IPS-NIHi7 (cell line): Measurements from ENCODE around the gene XPO6.
"Not testable (repeated sequence)": the region's sequence is repeated elsewhere in the genome, so short reads cannot be mapped to it uniquely, and the experiment has no call there.

ENCODE experiments used
- DNase-seq: peaks from one replicate; pipeline ENCODE4 v3.0.0; 2012; ENCODE audit warnings: mixed read lengths; ENCODE audit errors: extremely low spot score

Gene XPO6

DNA sequence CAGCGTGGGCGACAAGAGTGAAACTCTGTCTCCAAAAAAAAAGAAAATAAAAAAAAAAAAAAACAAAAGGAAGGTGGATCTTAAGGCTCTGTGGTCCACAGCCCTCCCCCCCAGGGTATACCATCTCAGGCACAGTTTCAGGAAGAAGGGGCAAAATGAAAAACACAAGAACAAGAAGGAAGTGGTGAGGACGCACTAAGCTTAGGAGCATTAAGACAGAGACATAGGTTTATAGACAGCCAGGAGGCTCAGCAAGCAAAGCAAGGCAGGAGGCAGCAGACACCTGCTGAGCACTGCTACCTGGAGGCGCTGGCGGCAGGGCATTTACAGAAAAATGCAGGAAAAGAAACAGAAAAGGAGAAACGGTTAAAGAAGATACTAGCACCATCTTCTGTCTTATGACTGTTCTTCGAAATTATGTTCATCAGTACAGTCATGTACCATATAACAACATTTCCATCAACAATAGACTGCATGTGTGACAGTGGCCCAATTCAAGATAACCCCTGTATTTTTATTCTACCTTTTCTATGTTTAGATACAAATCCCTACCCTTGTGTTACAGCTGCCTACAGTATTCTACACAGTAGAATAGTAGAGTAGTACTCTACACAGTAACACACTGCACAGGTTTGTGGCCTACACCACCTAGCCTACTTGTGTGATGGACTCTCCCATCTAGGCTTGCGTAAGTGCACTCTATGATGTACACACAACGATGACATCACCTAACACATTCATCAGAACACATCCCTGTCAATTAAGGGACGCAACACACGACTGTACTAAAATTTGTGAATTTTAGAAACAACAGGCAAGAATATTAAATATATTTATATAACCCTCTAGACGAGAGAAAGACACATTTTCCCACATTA lies 62.5 kb downstream of the XPO6 start:
- no peak for DNase-seq

DNA sequence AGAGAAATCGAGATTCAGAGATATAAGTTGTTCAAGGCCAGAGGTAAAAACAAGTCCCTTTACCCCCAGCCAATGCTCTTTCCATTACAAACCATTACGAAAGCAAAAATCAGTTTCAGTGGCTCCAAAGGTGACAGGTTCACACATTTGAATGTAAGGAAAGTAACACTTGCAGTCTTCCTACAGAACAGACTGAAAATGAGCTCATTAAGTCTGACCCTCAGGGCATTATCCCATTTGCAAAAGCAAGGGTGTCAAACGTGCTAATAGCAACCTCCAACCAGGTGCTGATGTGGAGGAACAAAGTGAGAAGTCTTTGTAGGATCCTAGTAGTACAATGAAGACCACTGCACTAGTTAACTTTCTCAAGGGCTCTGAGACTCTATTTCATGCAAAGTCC lies 65.2 kb downstream of the XPO6 start:
- no peak for DNase-seq

DNA sequence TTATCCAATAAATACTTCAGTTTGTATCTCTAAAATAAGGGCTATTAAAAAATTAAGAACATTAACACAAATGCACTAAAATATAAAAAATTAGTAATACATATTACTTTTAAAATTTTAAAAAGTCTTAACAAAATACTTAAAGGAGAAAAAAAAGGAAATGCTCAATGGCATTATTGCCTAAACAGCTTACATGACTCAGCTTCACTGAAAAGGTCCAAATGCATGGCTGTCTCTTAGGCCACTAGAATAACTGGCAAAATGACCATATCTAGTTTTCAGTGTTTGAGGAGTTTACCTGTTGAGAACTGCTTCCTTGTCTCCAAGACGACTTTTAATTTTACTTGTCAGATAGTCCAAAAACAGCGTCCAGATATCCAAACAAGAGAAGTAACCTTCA lies 66.0 kb downstream of the XPO6 start:
- no peak for DNase-seq

DNA sequence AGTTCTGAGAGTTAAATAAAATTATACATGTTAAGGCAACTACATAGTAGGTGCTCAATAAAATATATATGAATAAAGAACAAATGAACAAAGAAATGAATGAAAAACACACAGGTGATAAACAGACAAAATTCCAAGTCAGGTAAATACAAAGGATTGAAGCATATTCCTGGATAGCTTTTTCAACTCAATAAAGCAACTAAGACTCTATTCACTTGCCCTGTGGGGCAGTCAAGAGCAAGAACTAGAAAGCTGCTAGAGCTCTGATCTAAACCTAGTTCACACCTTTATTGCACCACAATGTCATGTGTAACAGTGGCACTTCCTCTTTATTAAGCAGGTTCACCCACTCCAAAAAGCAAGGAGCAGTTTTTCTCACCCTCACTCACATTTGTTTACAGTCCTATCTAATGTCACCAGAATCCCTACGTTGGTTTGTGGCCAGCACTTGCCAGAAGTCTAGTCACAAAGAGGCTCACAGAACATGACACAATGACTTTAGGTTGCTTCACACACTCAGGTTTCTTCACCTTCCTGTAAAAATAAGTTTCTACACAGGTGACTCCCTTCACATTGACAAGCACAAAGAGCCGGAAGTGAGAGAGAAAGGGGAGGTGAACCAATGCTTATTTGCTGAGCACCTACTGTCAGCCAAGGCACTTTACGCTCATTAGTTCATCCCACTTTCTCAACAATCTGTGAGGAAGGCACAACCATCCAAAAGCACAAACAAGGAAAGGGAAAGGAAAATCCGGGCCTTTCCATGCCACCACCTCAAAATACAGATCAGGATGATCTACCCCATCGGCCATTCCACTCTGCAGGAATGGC lies 70.8 kb downstream of the XPO6 start:
- no peak for DNase-seq

DNA sequence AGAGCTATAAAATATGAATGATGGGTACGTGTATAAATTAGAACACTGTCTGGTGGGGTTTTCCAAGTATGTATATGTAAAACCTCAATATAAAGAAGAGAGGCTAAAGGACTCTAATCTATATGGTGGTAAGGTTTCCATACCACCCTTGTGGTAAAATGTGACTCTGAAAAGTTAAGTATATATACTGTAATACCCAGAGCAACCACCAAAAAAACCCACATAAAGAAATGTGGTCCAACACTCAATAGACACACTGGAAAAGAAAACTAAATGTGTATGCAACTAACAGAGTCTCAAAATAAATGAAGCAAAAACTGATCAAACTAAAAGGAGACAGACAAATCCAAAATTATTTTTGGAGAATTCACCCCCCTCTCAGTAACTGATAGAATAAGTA lies 72.2 kb downstream of the XPO6 start:
- no peak for DNase-seq

DNA sequence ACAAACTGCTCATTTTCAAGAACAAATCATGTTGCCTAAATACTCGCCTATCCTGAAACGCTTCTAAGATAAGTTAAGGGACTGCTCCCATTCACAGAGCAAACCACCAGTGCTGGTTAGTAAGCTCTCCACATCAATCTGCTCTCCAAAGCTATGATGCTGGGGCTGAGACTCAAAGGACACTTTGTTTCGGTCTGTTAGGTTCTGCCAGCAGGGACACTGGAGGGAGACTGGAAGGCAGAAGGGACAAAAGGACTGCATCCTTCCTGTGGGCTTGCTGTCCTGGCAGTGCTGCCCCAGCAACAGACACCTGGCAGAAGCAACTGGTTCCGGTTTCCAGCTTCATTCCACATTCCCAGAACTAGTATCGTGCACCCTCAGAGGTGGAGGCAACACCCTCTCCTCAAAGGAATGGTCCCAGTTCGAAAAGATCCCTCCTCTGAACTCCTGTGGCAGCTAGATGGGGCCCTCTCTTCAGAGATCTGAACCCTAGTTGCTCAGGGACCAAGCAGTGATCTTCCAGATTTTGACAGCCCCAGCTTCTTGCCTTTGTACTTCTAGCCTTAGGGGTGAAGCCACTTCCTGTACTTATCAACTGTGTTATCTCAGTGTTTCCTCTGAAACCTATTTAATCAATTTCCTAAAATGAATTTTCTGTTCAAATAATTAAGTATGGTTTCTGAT lies 74.9 kb downstream of the XPO6 start:
- no peak for DNase-seq

DNA sequence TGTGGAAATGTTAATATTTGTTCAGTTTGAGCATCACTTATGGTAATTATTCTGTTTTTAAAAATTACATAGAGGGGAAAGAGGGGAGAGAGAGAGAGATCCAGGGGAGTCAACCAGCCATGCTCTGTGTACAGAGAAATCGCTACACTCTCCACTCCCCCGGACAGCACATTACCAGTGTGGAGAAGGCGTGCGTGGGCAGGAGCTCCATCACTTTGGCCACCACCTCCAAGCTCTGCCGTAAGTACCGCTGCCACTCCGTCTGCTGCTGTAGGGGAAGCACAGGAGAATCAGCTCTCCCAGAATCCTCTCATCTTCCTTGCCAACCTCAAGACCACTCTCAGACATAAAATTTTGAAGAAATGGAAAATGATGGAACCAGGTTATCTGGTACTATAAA lies 78.1 kb downstream of the XPO6 start:
- DNase-seq: no peak

DNA sequence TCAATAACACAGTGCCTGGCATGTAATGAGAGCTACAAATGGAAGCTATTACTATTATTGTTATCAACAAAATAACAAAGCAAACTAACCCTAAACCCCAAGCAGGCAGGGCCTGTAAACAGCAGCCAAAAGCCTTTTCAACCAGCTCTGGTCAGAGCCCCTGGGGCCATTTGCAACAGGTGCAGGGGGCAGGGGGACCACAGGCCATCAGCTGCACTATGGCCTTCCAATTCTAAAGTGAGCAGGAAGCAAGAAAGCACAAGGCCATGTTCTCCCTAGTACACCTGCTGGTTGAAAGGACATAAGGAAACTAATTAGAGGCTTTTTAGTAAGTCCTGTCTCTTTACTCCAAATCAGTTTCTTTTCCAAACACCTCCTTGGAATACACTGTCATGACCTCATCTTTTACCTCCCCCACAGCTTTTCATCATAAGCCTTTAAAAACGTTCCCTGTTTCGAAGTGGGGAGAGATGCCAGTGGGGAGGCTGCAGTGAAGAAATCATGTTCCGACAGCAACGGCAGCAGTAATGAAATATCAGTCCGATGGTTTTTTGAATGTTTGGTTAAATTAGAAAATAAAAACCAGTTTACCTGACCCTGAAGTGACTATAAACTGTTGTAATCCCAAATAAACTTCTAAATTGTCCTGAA lies 79.9 kb downstream of the XPO6 start:
- no peak for DNase-seq

DNA sequence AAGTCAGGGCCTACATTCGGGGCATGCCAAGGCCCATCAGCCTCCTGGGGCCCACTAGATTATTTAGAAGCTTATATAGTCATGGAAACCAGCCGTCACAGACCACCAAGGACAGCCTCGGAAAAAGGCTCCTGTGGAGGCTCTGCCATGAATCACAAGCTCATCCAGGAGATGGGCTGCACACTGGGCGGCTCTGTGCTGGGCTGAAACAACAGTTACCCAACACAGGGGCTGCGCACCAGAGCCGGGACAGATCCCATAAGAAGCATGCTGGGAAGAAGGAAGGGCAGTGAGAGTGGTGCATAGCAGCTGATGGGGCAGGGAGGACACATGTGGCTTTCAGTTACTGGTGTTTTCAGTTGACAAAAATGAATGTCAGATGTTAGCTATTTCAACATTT lies 80.6 kb downstream of the XPO6 start:
- DNase-seq: no peak

DNA sequence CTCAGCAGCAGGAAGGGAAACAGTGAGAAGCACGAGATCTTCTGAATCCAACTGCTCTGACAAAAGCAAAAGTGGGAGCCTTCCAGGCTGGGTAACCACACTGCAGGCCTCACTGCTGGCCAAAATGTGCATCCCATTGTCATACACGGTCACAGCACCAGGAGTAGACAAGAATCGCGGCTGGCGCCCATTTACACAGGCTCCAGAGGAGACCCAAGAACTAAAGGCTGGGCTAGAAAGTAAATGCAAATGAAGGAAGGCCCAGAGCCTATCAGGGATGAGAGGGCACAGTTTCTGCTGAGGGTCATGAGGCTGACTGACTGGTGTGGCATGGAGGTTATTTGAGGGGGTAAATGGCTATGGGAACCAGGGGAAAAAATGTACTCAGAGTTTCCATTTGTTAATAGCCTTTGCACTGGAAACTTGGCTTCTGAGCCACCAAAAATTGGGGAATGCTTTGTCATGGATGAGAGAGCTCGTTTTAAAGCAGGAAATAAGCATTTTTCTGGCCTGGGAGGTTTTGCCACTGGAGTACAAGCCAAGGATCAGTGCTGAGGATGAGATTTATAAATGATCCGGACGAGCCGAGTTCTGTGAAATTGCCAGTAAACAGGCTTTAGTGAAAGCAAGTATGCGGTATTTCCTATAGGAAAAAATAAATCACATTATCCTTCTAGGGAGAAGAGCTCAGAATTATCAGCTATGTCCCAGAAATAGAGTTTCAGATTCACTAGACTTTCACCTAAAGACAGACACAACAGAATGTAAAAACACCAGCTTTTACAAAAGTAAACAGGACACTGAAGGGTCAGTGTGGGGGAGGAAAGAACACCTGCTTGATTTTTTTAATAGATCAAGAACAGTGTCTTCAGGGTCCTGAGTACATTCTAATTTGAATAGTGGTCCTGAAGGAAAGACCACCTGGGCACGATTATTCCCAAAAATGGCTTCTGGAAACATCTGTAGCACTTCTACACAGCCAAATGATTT lies 81.4 kb downstream of the XPO6 start:
- DNase-seq: no peak

DNA sequence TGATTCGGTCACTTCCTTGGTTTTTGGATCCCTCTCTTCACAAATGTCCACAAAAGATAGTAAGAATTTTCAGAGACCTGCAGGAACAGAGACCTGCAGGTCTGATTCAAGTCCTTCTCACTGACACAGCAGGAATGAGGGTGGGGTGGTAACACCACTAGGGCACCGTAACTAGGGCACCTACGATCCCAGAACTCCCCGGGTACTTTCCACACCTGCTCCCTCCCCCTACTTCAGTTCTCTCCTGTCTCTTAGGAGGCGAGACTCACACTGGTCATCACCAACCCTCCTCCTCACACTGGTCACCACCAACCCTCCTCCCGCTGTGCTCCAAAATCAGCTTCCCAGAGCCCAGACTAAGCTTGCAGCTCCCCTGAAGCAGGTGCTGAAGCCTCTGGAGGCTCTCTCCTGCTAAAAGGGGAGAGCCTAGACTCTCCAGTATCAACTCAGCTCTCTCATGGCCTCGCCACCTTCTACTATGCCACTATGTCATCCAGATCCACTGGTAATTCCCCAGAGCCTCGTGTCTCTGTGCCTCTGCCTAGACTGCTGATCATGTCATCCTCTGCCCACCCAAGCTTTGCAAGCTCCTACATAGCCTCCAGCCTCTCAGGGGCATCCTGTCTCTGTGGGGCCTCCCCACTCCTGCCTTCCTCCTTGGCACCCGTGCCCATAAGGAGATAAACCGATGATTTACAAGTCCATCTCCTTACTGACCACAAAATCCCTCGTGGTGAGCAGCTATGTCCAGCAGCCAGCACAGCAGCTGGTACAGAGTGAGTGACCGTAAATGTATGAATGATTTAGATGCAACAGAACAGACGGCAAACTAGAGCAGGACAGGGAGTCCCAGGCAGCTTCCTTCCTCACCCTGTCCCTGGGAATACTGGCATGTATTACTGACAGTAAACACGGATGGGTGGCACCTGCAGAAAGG lies 84.8 kb downstream of the XPO6 start:
- no peak for DNase-seq

DNA sequence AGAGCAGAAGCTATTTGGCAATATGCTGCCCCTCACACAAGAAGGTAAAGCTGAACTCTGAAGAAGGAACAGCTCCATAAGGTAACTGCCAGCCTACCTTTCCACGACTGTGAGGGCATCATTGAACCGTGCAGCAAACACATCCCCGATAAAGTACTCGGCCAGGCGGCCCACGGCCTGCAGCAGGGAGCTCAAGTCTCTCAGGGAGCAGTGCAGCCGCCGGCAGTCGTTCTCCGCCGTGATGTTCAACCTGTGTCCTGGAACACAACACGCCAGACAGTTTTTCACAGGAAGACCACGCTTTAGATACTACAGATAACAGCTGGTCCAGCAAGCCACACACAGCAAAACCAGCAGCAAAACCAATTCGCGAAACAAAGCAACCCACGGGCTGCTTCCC lies 86.2 kb downstream of the XPO6 start:
- DNase-seq: no peak

DNA sequence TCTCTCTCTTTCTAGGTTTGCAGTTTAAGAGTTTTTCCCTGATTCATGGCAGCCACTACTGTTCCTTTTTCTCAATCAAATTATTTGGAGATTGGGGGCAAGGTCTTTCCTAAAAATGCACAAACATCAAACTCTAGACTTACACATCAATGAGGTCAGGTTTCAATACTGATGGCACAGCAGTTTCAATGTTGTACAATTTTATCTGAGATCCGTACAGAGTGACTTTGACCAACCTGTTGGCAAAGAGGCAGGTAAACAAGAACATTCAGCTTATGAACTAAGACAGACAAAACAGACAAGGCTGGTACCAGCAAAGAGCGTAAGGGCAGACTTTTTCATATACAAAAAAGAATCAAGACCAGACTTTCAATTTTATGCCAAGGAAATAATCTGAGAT lies 90.2 kb downstream of the XPO6 start:
- DNase-seq: no peak

DNA sequence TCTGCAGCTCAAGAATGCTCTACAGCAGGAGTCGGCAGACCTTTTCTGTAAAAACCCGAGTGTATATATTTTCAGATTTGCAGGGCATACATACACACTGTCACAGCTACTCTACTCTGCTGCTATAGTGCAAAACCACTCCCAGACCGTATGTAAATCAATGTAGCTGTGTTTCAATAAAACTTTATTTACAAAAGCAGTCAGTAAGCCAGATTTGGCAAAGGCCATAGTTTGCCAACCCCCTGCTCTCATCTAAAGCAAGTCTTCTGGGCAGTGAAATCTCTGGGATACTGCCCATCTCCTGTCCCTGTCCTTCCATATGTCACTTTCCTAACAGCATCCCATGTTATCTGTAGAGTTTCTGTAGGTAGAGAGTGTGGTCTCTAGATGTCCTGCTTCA lies 91.0 kb downstream of the XPO6 start:
- DNase-seq: no peak

DNA sequence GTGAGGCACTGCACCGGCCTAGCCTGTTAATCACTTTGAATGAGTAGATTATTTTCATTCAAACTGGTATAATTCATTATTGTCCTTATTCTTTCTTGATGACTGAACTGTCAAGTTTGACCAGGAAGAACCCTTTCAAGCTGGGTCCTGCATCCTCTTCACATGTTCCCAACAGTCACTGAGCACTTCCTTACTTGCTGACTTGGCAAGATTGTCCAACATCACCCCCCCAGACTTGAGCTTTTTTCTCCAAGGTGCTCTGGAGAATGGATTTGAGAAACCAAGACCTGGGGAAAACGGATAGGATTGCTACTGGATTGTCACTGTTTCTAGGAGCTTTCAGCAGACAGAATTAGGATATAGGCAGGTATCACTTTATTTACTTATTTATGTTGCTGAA lies 93.1 kb downstream of the XPO6 start:
- no peak for DNase-seq

DNA sequence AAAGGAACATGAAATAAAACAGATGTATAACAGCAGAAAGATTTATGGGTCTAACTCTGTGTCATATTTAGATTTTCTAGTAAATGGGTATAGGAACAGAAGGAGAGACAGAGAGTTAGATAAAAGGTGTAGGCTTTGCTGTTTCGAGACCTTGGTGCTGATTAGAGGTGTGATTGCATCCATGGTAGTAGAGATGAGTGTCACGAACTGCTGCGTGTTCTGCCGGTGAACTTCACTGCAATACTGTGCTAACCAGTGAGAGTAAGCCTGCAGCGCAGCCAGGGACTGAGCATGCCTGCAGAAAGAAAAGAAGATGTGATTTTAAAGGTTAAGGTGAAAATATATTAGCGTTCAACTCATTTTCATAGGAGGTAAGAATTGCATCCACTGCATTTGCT lies 94.6 kb downstream of the XPO6 start:
- DNase-seq: no peak

DNA sequence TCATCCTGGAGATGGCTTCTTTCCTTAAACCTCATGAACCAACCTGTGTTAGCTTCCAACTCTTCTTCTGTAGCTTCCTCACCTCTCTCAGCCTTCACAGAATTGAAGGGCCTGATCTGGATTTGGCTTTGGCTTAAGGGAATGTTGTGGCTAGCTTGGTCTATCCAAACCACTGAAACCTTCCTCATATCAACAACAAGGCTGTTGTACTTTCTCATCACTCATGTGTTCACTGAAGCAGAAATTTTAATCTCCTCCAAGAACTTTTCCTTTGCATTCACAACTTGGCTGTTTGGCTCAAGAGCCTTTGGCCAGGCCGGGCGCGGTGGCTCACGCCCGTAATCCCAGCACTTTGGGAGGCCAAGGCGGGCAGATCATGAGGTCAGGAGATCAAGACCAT lies 95.9 kb downstream of the XPO6 start:
- not testable (repeated sequence) for DNase-seq

DNA sequence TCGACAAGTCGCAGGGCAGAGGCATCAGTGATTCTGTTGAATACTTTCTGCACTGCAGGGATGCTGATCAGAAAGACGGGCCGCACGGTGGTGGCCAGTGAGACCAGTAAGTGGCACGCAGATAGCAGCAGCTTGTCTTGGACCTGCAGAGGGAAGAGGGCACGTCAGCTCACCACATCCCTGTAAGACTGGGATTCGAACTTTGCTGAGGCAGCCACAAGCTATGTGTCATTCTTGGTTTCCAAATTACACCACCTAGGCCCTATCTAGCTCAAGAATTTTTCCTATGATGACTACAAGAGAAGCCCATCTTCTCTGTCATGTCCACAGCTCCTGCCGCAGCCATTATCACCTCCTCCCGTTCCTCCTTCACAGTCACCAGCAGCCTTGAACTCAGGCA lies 98.9 kb downstream of the XPO6 start:
- no peak for DNase-seq

DNA sequence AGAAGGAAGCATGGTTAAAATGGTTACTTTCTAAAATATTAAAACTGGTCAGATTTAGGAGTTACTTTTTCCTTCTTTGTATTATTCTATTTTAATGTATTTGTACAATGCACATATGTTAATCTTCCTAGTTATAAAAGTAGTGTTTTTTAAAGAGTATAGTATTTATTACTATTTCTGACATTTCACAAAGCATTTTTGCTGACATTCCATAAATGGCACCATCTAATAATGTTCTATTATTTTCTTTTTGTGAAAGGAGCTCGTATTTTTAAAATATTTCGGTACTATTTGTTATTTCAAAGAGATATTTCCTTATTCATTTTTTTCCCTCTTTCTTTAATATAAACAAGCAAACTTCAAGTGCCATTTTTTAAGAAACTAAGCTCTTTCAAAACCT lies 100.8 kb downstream of the XPO6 start:
- DNase-seq: no peak

DNA sequence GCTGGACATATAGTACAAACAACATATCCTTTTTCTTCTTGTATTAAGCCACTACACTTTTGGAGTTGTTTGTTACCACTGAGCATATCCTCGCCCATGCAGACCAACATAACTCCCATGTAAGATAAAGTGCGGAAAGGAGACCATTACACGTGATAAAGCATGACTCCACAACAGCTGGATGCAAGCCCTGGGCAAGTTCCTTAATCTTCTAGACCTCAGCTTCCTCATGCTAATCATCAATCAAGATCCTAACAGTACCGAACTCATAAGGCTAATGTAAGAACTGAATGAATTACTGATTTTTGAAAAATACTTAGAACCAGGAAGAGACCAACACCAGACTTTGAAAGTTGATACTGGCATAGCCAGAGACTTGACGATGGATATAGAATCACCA lies 101.3 kb downstream of the XPO6 start:
- no peak for DNase-seq
